SK-N-SH (cell line): ENCODE measurements around the gene FMC1. TPM values are rescaled to one million over a fixed set of nuclear protein-coding genes. Genes with fewer than 3 reads are reported as not detected.

Experiments
- CTCF ChIA-PET: fragments of 300-600, 350-600 bp; formaldehyde crosslinking; extraction: SDS; loops from one replicate; lab custom pipeline; 2021; lab: Yijun Ruan, JAX
- POLR2A ChIA-PET: fragments of 350-600 bp; sonication (Branson Sonifier 250); formaldehyde crosslinking; extraction: SDS; loops from one replicate; lab custom pipeline; 2020; ENCODE audit warnings: antibody characterized with exemption, inconsistent platforms; lab: Yijun Ruan, JAX
- DNase-seq: peaks from one replicate; pipeline ENCODE4 v3.0.0; 2012
- H2AFZ ChIP-seq: fragments of 200-600 bp; sonication (generic); 2 replicates; pipeline ENCODE4 v1.8.1; 2016; ENCODE audit warnings: antibody characterized with exemption, mild to moderate bottlenecking, low read depth
- H3F3A ChIP-seq: fragments of 200-600 bp; sonication (generic); replicated peaks from 2 replicates; pipeline ENCODE3; 2016; ENCODE audit warnings: antibody characterized with exemption, mild to moderate bottlenecking; ENCODE audit not compliant: insufficient read depth
- H3K27ac ChIP-seq, 2 experiments: fragments of 200-500 bp in 1 of 2; fragments of 200-600 bp in 1 of 2; sonication (Bioruptor generic) in 1 of 2; sonication (generic), shearing (Covaris generic) in 1 of 2; 2 replicates each; pipeline versions ENCODE4 v1.5.1 to v1.6.1; 2014 to 2016; ENCODE audit warnings: low read depth in 2 of 2, inconsistent platforms in 1 of 2, low read length in 1 of 2, mild to moderate bottlenecking in 1 of 2, mixed read lengths in 1 of 2
- H3K27me3 ChIP-seq: fragments of 200-600 bp; sonication (generic), shearing (Covaris generic); 2 replicates; pipeline ENCODE4 v1.6.1; 2016; ENCODE audit warnings: mixed run types; ENCODE audit not compliant: insufficient read depth
- H3K36me3 ChIP-seq, 2 experiments: fragments of 200-500 bp in 1 of 2; fragments of 200-600 bp in 1 of 2; sonication (Bioruptor generic) in 1 of 2; sonication (generic) in 1 of 2; replicated peaks in 1 of 2; 2 replicates each; pipeline versions ENCODE3 to v1.5.1; 2014 to 2016; ENCODE audit warnings: low read length in 1 of 2, mild to moderate bottlenecking in 1 of 2; ENCODE audit not compliant: insufficient read depth in 2 of 2, control insufficient read depth in 1 of 2
- H3K4me1 ChIP-seq, 2 experiments: fragments of 200-500 bp in 1 of 2; fragments of 200-600 bp in 1 of 2; sonication (Bioruptor generic) in 1 of 2; sonication (generic), shearing (Covaris generic) in 1 of 2; 2 replicates each; pipeline versions ENCODE4 v1.5.1 to v1.6.1; 2014 to 2016; ENCODE audit warnings: low read depth in 1 of 2, low read length in 1 of 2, mixed run types in 1 of 2; ENCODE audit not compliant: insufficient read depth in 2 of 2, control insufficient read depth in 1 of 2
- H3K4me2 ChIP-seq: fragments of 200-600 bp; sonication (generic), shearing (Covaris generic); 2 replicates; pipeline ENCODE4 v1.6.1; 2017; ENCODE audit warnings: mixed run types
- H3K4me3 ChIP-seq, 2 experiments: fragments of 200-500 bp in 1 of 2; fragments of 200-600 bp in 1 of 2; sonication (Bioruptor generic) in 1 of 2; sonication (generic), shearing (Covaris generic) in 1 of 2; 2 replicates each; pipeline versions ENCODE4 v1.5.1 to v1.8.1; 2014 to 2016; ENCODE audit warnings: low read depth in 2 of 2, inconsistent platforms in 1 of 2, low read length in 1 of 2, mild to moderate bottlenecking in 1 of 2, mixed read lengths in 1 of 2, moderate library complexity in 1 of 2
- H3K79me2 ChIP-seq: fragments of 200-600 bp; sonication (generic); 2 replicates; pipeline ENCODE4 v1.8.1; 2017; ENCODE audit warnings: mild to moderate bottlenecking; ENCODE audit not compliant: insufficient read depth
- H3K9ac ChIP-seq: fragments of 200-600 bp; sonication (generic); 2 replicates; pipeline ENCODE4 v1.6.1; 2017; ENCODE audit warnings: mixed run types
- H3K9me2 ChIP-seq: fragments of 200-600 bp; sonication (generic); 2 replicates; pipeline ENCODE4 v1.6.1; 2017; ENCODE audit warnings: mixed run types
- H3K9me3 ChIP-seq: fragments of 200-600 bp; sonication (generic); 2 replicates; pipeline ENCODE4 v1.6.1; 2017; ENCODE audit warnings: mixed run types, mild to moderate bottlenecking, moderate library complexity
- H4K20me1 ChIP-seq: fragments of 200-600 bp; sonication (generic); 2 replicates; pipeline ENCODE4 v1.6.1; 2017; ENCODE audit warnings: mild to moderate bottlenecking, mixed run types; ENCODE audit not compliant: insufficient read depth
- CHD2 ChIP-seq: fragments of 150-350 bp; IDR thresholded peaks from 2 replicates; pipeline ENCODE4 v1.6.1; 2018; ENCODE audit warnings: low read length; ENCODE audit not compliant: partially characterized antibody
- EZH2phosphoT487 ChIP-seq: fragments of 200-600 bp; sonication (generic); IDR thresholded peaks from 2 replicates; pipeline ENCODE4 v1.6.1; 2017; ENCODE audit warnings: low read depth, mixed run types, mild to moderate bottlenecking, antibody characterized with exemption, moderate library complexity, borderline replicate concordance
- FOSL2 ChIP-seq: IDR thresholded peaks from 2 replicates; pipeline ENCODE4 v1.4.0; 2012; ENCODE audit warnings: low read depth, mild to moderate bottlenecking, moderate library complexity, borderline replicate concordance
- GABPA ChIP-seq: IDR thresholded peaks from 2 replicates; pipeline ENCODE4 v1.4.0; 2012; ENCODE audit warnings: low read depth, mild to moderate bottlenecking
- GATA2 ChIP-seq: sonication (generic); formaldehyde crosslinking; IDR thresholded peaks from 2 replicates; pipeline ENCODE4 v1.5.0; 2020; ENCODE audit warnings: mild to moderate bottlenecking, missing genetic modification reagents
- IRF3 ChIP-seq: fragments of 150-350 bp; IDR thresholded peaks from 2 replicates; pipeline ENCODE4 v1.6.1; 2016; ENCODE audit warnings: mild to moderate bottlenecking, low read depth, low read length
- JUND ChIP-seq: IDR thresholded peaks from 2 replicates; pipeline ENCODE4 v1.4.0; 2012
- MAX ChIP-seq: IDR thresholded peaks from 2 replicates; pipeline ENCODE4 v1.4.0; 2012; ENCODE audit warnings: low read depth
- MEF2A ChIP-seq: IDR thresholded peaks from 2 replicates; pipeline ENCODE4 v1.4.0; 2012; ENCODE audit warnings: low read depth, borderline replicate concordance
- NRF1 ChIP-seq: IDR thresholded peaks from 2 replicates; pipeline ENCODE4 v1.6.1; 2012; ENCODE audit warnings: low read depth, mild to moderate bottlenecking, low read length
- POLR2AphosphoS5 ChIP-seq: IDR thresholded peaks from 2 replicates; pipeline ENCODE4 v1.6.1; 2012; ENCODE audit warnings: low read depth, low read length
- RAD21 ChIP-seq: IDR thresholded peaks from 2 replicates; pipeline ENCODE4 v1.6.1; 2012; ENCODE audit warnings: mild to moderate bottlenecking, low read length
- RXRA ChIP-seq: IDR thresholded peaks from 2 replicates; pipeline ENCODE4 v1.4.0; 2012; ENCODE audit warnings: low read depth, mild to moderate bottlenecking, borderline replicate concordance
- SIN3A ChIP-seq: IDR thresholded peaks from 2 replicates; pipeline ENCODE4 v1.6.1; 2012; ENCODE audit warnings: low read depth, mild to moderate bottlenecking, low read length, moderate library complexity, borderline replicate concordance
- TCF12 ChIP-seq: IDR thresholded peaks from 2 replicates; pipeline ENCODE4 v1.4.0; 2012
- TEAD4 ChIP-seq: IDR thresholded peaks from 2 replicates; pipeline ENCODE4 v1.4.0; 2012; ENCODE audit warnings: mild to moderate bottlenecking, borderline replicate concordance; ENCODE audit not compliant: insufficient read depth
- USF1 ChIP-seq: IDR thresholded peaks from 2 replicates; pipeline ENCODE4 v1.4.0; 2012; ENCODE audit warnings: low read depth, borderline replicate concordance
- WGBS: methylation state at CpG from one replicate; pipeline ENCODE4 v1.1.6; 2017; ENCODE audit warnings: low lambda C conversion rate; 5-methylcytosine and 5-hydroxymethylcytosine counted together
- polyA plus RNA-seq, 3 experiments: library from polyadenylated mRNA; depleted of rRNA; stranded (reverse); fragments of >200 nt; gene quantifications; 2 replicates each; pipeline ENCODE4 v1.2.3, GENCODE V29; 2012
- TF ChIP-seq, protein P1 (sequence below): IDR thresholded peaks from 2 replicates; pipeline ENCODE4 v1.6.1; 2012; ENCODE audit warnings: mild to moderate bottlenecking, low read depth, low read length, moderate library complexity
- TF ChIP-seq, protein P2 (sequence below): fragments of 200-600 bp; sonication (generic); IDR thresholded peaks from 2 replicates; pipeline ENCODE4 v1.6.1; 2017; ENCODE audit warnings: antibody characterized with exemption, mild to moderate bottlenecking, moderate library complexity
- TF ChIP-seq, protein P3 (sequence below): fragments of 150-350 bp; IDR thresholded peaks from 2 replicates; pipeline ENCODE4 v1.6.1; 2017; ENCODE audit warnings: antibody characterized with exemption, low read length, low read depth, borderline replicate concordance
- TF ChIP-seq, protein P4 (sequence below): IDR thresholded peaks from 2 replicates; pipeline ENCODE4; 2012

The FMC1 gene
- polyA plus RNA-seq, 1 of the 3 experiments (the other 2 are of a cell fraction) = 59.9 TPM

DNA sequence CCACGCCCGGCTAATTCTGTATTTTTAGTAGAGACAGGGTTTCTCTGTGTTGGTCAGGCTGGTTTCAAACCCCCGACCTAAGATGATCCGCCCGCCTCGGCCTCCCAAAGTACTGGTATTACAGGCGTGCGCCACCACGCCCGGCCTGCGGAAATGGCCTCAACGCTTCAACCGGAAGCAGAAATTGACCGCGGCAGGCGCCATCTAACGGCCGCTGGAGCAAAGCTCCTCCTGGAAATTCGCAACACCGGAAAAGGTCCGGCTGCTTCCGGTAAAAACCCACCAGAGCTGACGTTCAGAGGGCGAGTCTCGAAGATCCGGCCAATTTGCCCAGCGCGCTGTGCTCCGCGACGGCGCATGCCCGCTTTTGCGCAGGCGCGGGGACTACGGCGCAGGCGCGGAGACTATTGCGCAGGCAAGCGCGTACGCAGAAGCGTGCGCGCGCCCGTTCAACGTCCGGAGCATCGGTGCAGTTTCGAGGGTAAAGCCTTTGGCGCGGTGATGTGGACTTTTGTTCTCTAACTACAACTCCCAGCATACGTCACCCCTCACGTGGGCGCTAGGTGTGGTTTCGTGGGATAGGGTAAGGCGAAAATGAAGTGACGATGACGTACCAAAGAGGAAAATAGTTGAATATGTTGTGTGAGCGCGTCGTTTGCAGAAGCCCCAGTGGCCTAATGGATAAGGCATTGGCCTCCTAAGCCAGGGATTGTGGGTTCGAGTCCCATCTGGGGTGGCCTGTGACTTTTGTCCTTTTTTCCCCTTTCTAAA lies 915 bp upstream of the FMC1 start:
- Histone ChIP-seq H3F3A (peaks cover 21% of the 10 kb centered on the region), H3K4me2 (peak overlapping the region; percentile 92), H3K9me3 (no peaks in the 10 kb centered on the region), H3K4me1 (peaks cover 0 to 6% of the 10 kb centered on the region in 2 experiments; a peak in 2 of 4 replicates), H3K79me2 (peaks cover 35% of the 10 kb centered on the region), H3K36me3 (peaks cover 3 to 9% of the 10 kb centered on the region in 2 experiments), H3K4me3 (peak overlapping the region; percentile 81 to 89), H3K27ac (peak overlapping the region; percentile 98 to 99), H3K9ac (peak overlapping the region; percentile 96), H2AFZ (peak overlapping the region; percentile 86), H3K27me3 (no peaks in the 10 kb centered on the region), H3K9me2 (no peaks in the 10 kb centered on the region), H4K20me1 (no peaks in the 10 kb centered on the region)
- ChIA-PET POLR2A (interaction anchor here (0.6 to 1.5 kb wide), 7 partner anchors 14 to 900 kb away, joined by 3 to 23 read pairs (median 5); partner anchors contain the start of genes LUC7L2 and UBN2), CTCF (interaction anchor here (0.6 to 3.7 kb wide), 26 partner anchors 9 to 360 kb away, joined by 3 to 11 read pairs (median 4); partner anchors contain the start of genes KLRG2 and LUC7L2)
- WGBS = 2% methylated on average over 64 of the region's 66 CpGs
- DNase-seq = peak; percentile 92
- TF ChIP-seq POLR2AphosphoS5 = peak; percentile 85; the same call in 1 of the 2 replicates
- TF ChIP-seq GATA2 (CRISPR knock-in tag) = no peak
- TF ChIP-seq JUND = no peak; the same call in 1 of the 2 replicates
- TF ChIP-seq, protein P1, sequence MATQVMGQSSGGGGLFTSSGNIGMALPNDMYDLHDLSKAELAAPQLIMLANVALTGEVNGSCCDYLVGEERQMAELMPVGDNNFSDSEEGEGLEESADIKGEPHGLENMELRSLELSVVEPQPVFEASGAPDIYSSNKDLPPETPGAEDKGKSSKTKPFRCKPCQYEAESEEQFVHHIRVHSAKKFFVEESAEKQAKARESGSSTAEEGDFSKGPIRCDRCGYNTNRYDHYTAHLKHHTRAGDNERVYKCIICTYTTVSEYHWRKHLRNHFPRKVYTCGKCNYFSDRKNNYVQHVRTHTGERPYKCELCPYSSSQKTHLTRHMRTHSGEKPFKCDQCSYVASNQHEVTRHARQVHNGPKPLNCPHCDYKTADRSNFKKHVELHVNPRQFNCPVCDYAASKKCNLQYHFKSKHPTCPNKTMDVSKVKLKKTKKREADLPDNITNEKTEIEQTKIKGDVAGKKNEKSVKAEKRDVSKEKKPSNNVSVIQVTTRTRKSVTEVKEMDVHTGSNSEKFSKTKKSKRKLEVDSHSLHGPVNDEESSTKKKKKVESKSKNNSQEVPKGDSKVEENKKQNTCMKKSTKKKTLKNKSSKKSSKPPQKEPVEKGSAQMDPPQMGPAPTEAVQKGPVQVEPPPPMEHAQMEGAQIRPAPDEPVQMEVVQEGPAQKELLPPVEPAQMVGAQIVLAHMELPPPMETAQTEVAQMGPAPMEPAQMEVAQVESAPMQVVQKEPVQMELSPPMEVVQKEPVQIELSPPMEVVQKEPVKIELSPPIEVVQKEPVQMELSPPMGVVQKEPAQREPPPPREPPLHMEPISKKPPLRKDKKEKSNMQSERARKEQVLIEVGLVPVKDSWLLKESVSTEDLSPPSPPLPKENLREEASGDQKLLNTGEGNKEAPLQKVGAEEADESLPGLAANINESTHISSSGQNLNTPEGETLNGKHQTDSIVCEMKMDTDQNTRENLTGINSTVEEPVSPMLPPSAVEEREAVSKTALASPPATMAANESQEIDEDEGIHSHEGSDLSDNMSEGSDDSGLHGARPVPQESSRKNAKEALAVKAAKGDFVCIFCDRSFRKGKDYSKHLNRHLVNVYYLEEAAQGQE = peak; percentile 77
- TF ChIP-seq TEAD4 = peak; percentile 93
- TF ChIP-seq GABPA = peak; percentile 98
- TF ChIP-seq IRF3 = no peak; the same call in 1 of the 2 replicates
- TF ChIP-seq, protein P2, sequence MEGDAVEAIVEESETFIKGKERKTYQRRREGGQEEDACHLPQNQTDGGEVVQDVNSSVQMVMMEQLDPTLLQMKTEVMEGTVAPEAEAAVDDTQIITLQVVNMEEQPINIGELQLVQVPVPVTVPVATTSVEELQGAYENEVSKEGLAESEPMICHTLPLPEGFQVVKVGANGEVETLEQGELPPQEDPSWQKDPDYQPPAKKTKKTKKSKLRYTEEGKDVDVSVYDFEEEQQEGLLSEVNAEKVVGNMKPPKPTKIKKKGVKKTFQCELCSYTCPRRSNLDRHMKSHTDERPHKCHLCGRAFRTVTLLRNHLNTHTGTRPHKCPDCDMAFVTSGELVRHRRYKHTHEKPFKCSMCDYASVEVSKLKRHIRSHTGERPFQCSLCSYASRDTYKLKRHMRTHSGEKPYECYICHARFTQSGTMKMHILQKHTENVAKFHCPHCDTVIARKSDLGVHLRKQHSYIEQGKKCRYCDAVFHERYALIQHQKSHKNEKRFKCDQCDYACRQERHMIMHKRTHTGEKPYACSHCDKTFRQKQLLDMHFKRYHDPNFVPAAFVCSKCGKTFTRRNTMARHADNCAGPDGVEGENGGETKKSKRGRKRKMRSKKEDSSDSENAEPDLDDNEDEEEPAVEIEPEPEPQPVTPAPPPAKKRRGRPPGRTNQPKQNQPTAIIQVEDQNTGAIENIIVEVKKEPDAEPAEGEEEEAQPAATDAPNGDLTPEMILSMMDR = peak; percentile 94
- TF ChIP-seq RXRA = no peak; the same call in 1 of the 2 replicates
- TF ChIP-seq NRF1 = peak; percentile 100
- TF ChIP-seq, protein P3, sequence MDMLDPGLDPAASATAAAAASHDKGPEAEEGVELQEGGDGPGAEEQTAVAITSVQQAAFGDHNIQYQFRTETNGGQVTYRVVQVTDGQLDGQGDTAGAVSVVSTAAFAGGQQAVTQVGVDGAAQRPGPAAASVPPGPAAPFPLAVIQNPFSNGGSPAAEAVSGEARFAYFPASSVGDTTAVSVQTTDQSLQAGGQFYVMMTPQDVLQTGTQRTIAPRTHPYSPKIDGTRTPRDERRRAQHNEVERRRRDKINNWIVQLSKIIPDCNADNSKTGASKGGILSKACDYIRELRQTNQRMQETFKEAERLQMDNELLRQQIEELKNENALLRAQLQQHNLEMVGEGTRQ = peak; percentile 97
- peak; percentile 30; the same call in 1 of the 2 replicates for TF ChIP-seq TCF12
- peak; percentile 64; the same call in 1 of the 2 replicates for TF ChIP-seq SIN3A
- TF ChIP-seq, protein P4, sequence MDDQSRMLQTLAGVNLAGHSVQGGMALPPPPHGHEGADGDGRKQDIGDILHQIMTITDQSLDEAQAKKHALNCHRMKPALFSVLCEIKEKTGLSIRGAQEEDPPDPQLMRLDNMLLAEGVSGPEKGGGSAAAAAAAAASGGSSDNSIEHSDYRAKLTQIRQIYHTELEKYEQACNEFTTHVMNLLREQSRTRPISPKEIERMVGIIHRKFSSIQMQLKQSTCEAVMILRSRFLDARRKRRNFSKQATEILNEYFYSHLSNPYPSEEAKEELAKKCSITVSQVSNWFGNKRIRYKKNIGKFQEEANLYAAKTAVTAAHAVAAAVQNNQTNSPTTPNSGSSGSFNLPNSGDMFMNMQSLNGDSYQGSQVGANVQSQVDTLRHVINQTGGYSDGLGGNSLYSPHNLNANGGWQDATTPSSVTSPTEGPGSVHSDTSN = 0 out of 2 replicates have a peak, but pooled peaks have one; percentile 18
- TF ChIP-seq USF1 = peak; percentile 98
- TF ChIP-seq CHD2 = peak; percentile 86
- no peak for TF ChIP-seq MEF2A
- TF ChIP-seq MAX = peak; percentile 96
- TF ChIP-seq EZH2phosphoT487 = no peak
- peak; percentile 88 for TF ChIP-seq FOSL2
- peak; percentile 23; the same call in 1 of the 2 replicates for TF ChIP-seq RAD21
